B cell (primary cell): ENCODE results near the gene ZC3H18. TPM values are rescaled to one million over a fixed set of nuclear protein-coding genes. Genes with fewer than 3 reads are reported as not detected.

ENCODE experiments used
- ATAC-seq: fragments of 200-7000 bp; cut with Tn5 transposase; one replicate; pipeline ENCODE4 v1.10.0; 2021; ENCODE audit warnings: low read depth, mild to moderate bottlenecking, moderate number of reproducible peaks, moderate library complexity
- CTCF ChIA-PET: fragments of 350-600 bp; sonication (Branson Sonifier 250); formaldehyde crosslinking; loops from one replicate; lab custom pipeline; 2021; ENCODE audit warnings: antibody characterized with exemption, inconsistent platforms; lab: Charles Lee
- POLR2A ChIA-PET: fragments of 350-600 bp; sonication (Branson Sonifier 250); formaldehyde crosslinking; loops from one replicate; lab custom pipeline; 2021; ENCODE audit warnings: antibody characterized with exemption; lab: Charles Lee
- DNase-seq: peaks from one replicate; pipeline ENCODE4 v3.0.0; 2013
- H2AFZ ChIP-seq: 2 replicates; pipeline ENCODE4 v1.6.1; 2012; ENCODE audit warnings: mild to moderate bottlenecking, low read depth, low read length; ENCODE audit not compliant: insufficient read depth, poor library complexity, severe bottlenecking
- H3K27ac ChIP-seq, 2 donors: 1 replicate in 1 of 2; 2 replicates in 1 of 2; pipeline ENCODE4 v1.5.1; 2012 to 2013; ENCODE audit warnings: low read length in 2 of 2, mild to moderate bottlenecking in 2 of 2, moderate library complexity in 1 of 2
- H3K27me3 ChIP-seq, 4 experiments: fragments of 200-600 bp in 1 of 4; sonication (generic) in 1 of 4; replicated peaks in 1 of 4; 1 replicate in 2 of 4; 2 replicates in 2 of 4; pipeline versions ENCODE4 v1.6.1 to v1.7.0; 2013 to 2016; ENCODE audit warnings: low read length in 3 of 4, mild to moderate bottlenecking in 2 of 4, mixed read lengths in 1 of 4, moderate library complexity in 1 of 4; ENCODE audit not compliant: insufficient read depth in 4 of 4, control insufficient read depth in 3 of 4; ENCODE audit errors: control extremely low read depth in 1 of 4
- H3K36me3 ChIP-seq, 2 experiments: replicated peaks in 1 of 2; 1 replicate in 1 of 2; 2 replicates in 1 of 2; pipeline versions ENCODE4 v1.6.1 to v1.7.1; 2013; ENCODE audit warnings: low read length in 1 of 2; ENCODE audit not compliant: insufficient read depth in 2 of 2, control insufficient read depth in 1 of 2; ENCODE audit errors: control extremely low read depth in 1 of 2, extremely low read depth in 1 of 2
- H3K4me1 ChIP-seq, 2 donors: fragments of 200-600 bp in 1 of 2; sonication (generic) in 1 of 2; 1 replicate in 1 of 2; 2 replicates in 1 of 2; pipeline versions ENCODE4 v1.5.1 to v1.6.1; 2013 to 2017; ENCODE audit warnings: low read length in 2 of 2; ENCODE audit not compliant: control insufficient read depth in 2 of 2, insufficient read depth in 2 of 2
- H3K4me2 ChIP-seq: replicated peaks from 2 replicates; pipeline ENCODE3; 2012; ENCODE audit warnings: mild to moderate bottlenecking, low read depth, low read length; ENCODE audit not compliant: poor library complexity, severe bottlenecking
- H3K4me3 ChIP-seq, 5 experiments: fragments of 200-600 bp in 1 of 5; sonication (generic) in 1 of 5; 1 replicate in 3 of 5; 2 replicates in 2 of 5; pipeline versions ENCODE4 v1.5.1 to v1.7.0; 2011 to 2016; ENCODE audit warnings: low read length in 4 of 5, mild to moderate bottlenecking in 4 of 5, low read depth in 2 of 5, control low read depth in 1 of 5, moderate library complexity in 1 of 5; ENCODE audit not compliant: insufficient read depth in 1 of 5; ENCODE audit errors: control extremely low read depth in 1 of 5, extremely low read depth in 1 of 5
- H3K79me2 ChIP-seq: fragments of 200-600 bp; sonication (generic); one replicate; pipeline ENCODE4 v1.6.0; 2016; ENCODE audit warnings: low read length; ENCODE audit not compliant: control insufficient read depth, insufficient read depth
- H3K9ac ChIP-seq: fragments of 200-600 bp; sonication (generic); 2 replicates; pipeline ENCODE4 v1.6.1; 2017; ENCODE audit warnings: mild to moderate bottlenecking, low read length, moderate library complexity
- H3K9me3 ChIP-seq, 3 donors: one replicate each; pipeline versions ENCODE4 v1.6.1 to v1.7.1; 2013; ENCODE audit warnings: low read length in 2 of 3; ENCODE audit not compliant: control insufficient read depth in 2 of 3, insufficient read depth in 1 of 3; ENCODE audit errors: control extremely low read depth in 1 of 3
- H4K20me1 ChIP-seq: 2 replicates; pipeline ENCODE4 v1.6.0; 2012; ENCODE audit warnings: mild to moderate bottlenecking, low read length; ENCODE audit not compliant: insufficient read depth, control insufficient read depth, poor library complexity, severe bottlenecking
- H3K27ac Mint-ChIP-seq: one replicate; pipeline ENCODE4 v1.8.0; 2021; ENCODE audit warnings: mixed read lengths
- H3K27me3 Mint-ChIP-seq: one replicate; pipeline ENCODE4 v1.8.0; 2021; ENCODE audit warnings: mixed read lengths
- H3K4me1 Mint-ChIP-seq: one replicate; pipeline ENCODE4 v1.8.0; 2021; ENCODE audit warnings: mixed read lengths
- H3K4me3 Mint-ChIP-seq: one replicate; pipeline ENCODE4 v1.8.0; 2021; ENCODE audit warnings: mixed read lengths
- H3K9me3 Mint-ChIP-seq: one replicate; pipeline ENCODE4 v1.8.0; 2022; ENCODE audit warnings: mixed read lengths; ENCODE audit not compliant: insufficient read depth
- EZH2 ChIP-seq: IDR thresholded peaks from 2 replicates; pipeline ENCODE4 v1.6.1; 2012; ENCODE audit warnings: borderline replicate concordance, low read depth, mild to moderate bottlenecking, moderate library complexity, low read length; ENCODE audit not compliant: insufficient read depth, poor library complexity, severe bottlenecking
- WGBS: methylation state at CpG from one replicate; pipeline ENCODE4 v1.1.5; 2013; ENCODE audit warnings: missing lambda C conversion rate; ENCODE audit not compliant: insufficient coverage; 5-methylcytosine and 5-hydroxymethylcytosine counted together
- intact Hi-C: fragments of 100-400 bp; cut with micrococcal nuclease; formaldehyde crosslinking; loops from one replicate; pipeline ENCODE4 v1.10.0; 2022
- polyA plus RNA-seq: library from polyadenylated mRNA; depleted of rRNA; stranded (reverse); fragments of >200 nt; gene quantifications from 2 replicates; pipeline ENCODE4 v1.2.3, GENCODE V29; 2012
- total RNA-seq, 2 donors: library from RNA; stranded (reverse); fragments of 120-200 nt in 1 of 2; gene quantifications; 1 replicate in 1 of 2; 2 replicates in 1 of 2; pipeline versions ENCODE4 v1.2.3 to v1.2.4, GENCODE V29; 2013 to 2022
- TF ChIP-seq, protein P1 (sequence below): fragments of 200-600 bp; IDR thresholded peaks from one replicate; pipeline ENCODE4 v1.8.0; 2022; ENCODE audit warnings: antibody characterized with exemption, mild to moderate bottlenecking

ZC3H18 gene
- total and polyA plus RNA-seq, 2 donors (not counting 1 experiment from before 2014, with no cell fraction given): 40.4 to 74.2 TPM

DNA sequence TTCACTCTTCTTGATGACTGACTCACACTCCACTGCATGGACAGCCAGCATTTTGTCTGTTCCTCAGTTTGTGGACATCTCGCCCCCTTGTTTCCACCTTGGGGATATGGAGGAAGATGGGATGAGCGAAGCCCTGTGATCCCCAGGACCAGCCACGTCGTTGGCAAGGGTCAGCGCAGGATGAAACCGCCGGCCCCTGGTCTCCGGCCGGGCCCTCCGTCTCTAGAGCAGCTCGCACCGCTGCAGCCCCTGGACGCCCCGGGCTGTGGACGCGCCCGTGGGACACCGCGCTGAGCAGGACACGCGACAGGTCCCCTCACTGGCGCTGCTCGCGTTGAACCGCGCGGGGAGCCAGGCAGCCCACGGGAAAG lies 604 bp upstream of the ZC3H18 start:
- Histone ChIP-seq H4K20me1 (peaks cover 40% of the 10 kb centered on the region), H3K79me2 (peaks cover 41% of the 10 kb centered on the region), H3K9me3 (no peaks in the 10 kb centered on the region), H2AFZ (peak overlapping the region; percentile 84), H3K27me3 (no peaks in the 10 kb centered on the region), H3K36me3 (no peaks in the 10 kb centered on the region), H3K4me3 (peak overlapping the region; percentile 48 to 72 (median 66)), H3K9ac (peak overlapping the region; percentile 81), H3K4me1 (peaks cover 17 to 18% of the 10 kb centered on the region in 2 donors), H3K27ac (peak overlapping the region; percentile 38 to 87), H3K4me2 (peak overlapping the region; percentile 92)
- Mint-ChIP-seq H3K4me3 (peak overlapping the region; percentile 90), H3K27ac (peak overlapping the region; percentile 91), H3K9me3 (no peaks in the 10 kb centered on the region), H3K4me1 (peaks cover 25% of the 10 kb centered on the region), H3K27me3 (no peaks in the 10 kb centered on the region)
- no peak for DNase-seq
- WGBS: 5% methylated on average over 26 of the region's 28 CpGs
- peak; percentile 13 for ATAC-seq
- intact Hi-C loops: no loop called here
- TF ChIP-seq, protein P1, sequence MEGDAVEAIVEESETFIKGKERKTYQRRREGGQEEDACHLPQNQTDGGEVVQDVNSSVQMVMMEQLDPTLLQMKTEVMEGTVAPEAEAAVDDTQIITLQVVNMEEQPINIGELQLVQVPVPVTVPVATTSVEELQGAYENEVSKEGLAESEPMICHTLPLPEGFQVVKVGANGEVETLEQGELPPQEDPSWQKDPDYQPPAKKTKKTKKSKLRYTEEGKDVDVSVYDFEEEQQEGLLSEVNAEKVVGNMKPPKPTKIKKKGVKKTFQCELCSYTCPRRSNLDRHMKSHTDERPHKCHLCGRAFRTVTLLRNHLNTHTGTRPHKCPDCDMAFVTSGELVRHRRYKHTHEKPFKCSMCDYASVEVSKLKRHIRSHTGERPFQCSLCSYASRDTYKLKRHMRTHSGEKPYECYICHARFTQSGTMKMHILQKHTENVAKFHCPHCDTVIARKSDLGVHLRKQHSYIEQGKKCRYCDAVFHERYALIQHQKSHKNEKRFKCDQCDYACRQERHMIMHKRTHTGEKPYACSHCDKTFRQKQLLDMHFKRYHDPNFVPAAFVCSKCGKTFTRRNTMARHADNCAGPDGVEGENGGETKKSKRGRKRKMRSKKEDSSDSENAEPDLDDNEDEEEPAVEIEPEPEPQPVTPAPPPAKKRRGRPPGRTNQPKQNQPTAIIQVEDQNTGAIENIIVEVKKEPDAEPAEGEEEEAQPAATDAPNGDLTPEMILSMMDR: no peak
- ChIA-PET POLR2A (interaction anchor here (0.5 to 1.7 kb wide), 9 partner anchors 9 to 1064 kb away, joined by 3 to 7 read pairs (median 3); partner anchors contain the start of gene KLHDC4), CTCF (interaction anchor here (1.0 to 2.4 kb wide), 8 partner anchors 9 to 804 kb away, joined by 4 to 9 read pairs (median 5); partner anchors contain the start of genes IL17C and KLHDC4)

DNA sequence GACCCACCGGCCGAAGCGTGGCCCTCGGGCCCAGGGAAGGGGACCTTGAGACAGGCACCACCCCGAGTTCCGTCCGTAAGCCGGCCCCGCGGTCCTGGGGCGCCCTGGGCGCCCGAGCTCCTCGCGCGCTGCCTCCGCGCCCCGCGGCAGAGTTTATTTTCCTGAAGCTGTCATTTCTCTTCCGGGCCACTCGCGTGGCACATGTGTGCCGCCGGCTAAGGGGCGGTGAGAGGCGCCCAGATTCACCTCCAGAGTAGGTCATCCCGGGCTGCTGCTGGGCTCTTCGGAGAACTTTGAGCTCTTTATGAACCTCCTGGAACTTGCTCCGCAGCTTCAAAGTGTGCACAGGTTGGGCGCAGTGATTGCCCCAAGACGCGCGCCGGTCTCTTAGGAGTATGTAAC lies 489 bp downstream of the ZC3H18 start:
- H3K27ac Mint-ChIP-seq: peak overlapping the region; percentile 80
- peak overlapping the region; percentile 84 for H3K4me3 Mint-ChIP-seq
- H3K9me3 ChIP-seq: no peaks in the 10 kb centered on the region
- ChIA-PET POLR2A (interaction anchor here (0.5 to 1.7 kb wide), 5 partner anchors 81 to 805 kb away, joined by 3 to 7 read pairs (median 3); partner anchors contain the start of gene KLHDC4), CTCF (interaction anchor here (0.6 to 2.4 kb wide), 13 partner anchors 8 to 1294 kb away, joined by 3 to 9 read pairs (median 4); partner anchors contain the start of genes IL17C and KLHDC4)
- peak overlapping the region; percentile 55 to 76 (median 73) for H3K4me3 ChIP-seq
- H3K4me1 ChIP-seq: peaks cover 17 to 18% of the 10 kb centered on the region in 2 donors
- ATAC-seq (no peak), DNase-seq (no peak)
- H3K4me1 Mint-ChIP-seq: peaks cover 25% of the 10 kb centered on the region
- H3K27me3 ChIP-seq: no peaks in the 10 kb centered on the region
- peaks cover 0 to 2% of the 10 kb centered on the region in 2 experiments for H3K36me3 ChIP-seq
- TF ChIP-seq, protein P1: no peak
- TF ChIP-seq EZH2: no peak
- intact Hi-C loops: loop anchor here (1.0 to 5.0 kb wide), 5 partner anchors 36 to 803 kb away; partner anchors contain the start of genes KLHDC4 and ZFPM1
- H4K20me1 ChIP-seq: peaks cover 51% of the 10 kb centered on the region
- H3K4me2 ChIP-seq: peak overlapping the region; percentile 92
- no peaks in the 10 kb centered on the region for H3K9me3 Mint-ChIP-seq
- peak overlapping the region; percentile 81 for H3K9ac ChIP-seq
- H2AFZ ChIP-seq: peak overlapping the region; percentile 84
- under 1% methylated on average over 35 of the region's 35 CpGs for WGBS
- H3K27me3 Mint-ChIP-seq: no peaks in the 10 kb centered on the region
- peaks cover 50% of the 10 kb centered on the region for H3K79me2 ChIP-seq
- H3K27ac ChIP-seq: peak overlapping the region; percentile 52 to 78
